Bone marrow (tissue), 2 donors: Measurements from ENCODE around the gene SEL1L3.

ENCODE experiments used
- DNase-seq, 2 donors: peaks; one replicate each; lab custom pipeline; 2025; lab: John Stamatoyannopoulos, UW

SEL1L3 gene

DNA sequence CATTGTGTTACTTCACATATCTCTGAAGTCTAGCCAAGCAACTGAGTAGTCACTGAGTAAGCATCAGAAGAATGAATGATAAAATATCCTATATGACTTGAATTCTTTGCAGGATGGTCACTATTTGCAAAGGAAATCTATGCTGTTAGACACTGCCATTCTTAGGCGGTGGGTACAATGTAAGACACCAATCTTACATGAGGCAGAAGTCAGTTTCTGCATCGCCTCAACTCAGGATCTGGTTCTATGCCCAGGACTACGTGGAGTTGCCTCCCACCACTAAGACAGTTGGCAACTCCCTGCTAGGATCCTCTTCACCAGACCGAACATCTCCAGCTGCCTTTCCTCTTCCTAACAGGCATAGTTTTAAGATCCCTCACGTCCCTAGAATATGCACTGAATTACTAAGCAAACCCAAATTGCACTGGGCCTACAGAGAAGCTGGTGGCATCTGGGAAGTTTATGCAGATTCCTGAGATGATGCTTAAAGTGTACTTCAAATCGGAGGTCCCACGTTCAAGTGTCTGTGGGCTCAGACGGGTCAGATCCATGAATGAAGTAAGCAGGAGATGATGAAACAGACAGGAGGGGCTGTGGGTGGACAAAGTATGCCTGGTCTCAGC, 45.6 kb downstream of the SEL1L3 start:
- no peak for DNase-seq

DNA sequence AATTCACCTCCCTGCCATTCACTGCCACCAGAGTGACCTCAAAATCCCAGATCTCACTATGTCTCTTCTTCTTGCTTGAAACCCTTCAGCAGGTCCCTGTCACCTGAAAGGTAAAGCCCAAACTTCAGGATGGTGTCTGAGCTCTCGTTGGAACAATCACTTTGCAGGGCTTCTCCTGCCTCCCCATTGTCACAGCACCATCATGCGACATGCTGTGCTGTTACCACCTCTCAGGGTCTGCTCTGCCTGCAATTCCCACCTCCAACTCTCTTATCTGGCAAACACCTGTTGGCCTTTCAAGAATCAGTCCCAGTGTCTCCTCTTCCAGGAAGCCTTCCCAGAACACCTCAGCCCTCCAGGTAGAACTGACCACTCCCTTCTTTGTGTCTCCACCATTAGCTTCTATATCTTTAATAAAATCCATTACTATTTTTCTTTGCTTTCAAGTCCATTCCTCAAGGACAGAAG, 46.2 kb downstream of the SEL1L3 start:
- no peak for DNase-seq

DNA sequence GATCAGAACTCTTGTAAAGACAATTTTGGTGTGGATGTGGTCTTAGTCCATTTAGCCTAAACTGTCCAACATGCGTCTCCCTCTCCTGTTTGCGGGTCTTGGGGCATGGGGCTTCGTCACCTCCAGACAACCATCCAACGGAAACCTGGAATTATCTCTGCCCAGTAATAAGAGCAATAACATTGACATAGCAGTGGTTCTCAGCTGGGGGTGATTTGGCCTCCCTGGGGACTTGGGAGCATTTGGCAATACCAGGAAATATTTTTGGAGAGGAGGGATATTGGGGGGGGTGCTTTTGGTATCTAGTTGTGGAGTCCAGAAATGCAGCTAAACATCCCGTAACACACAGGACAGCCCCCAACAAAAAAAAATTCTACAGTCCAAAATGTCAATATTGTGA, 47.2 kb downstream of the SEL1L3 start:
- no peak for DNase-seq

DNA sequence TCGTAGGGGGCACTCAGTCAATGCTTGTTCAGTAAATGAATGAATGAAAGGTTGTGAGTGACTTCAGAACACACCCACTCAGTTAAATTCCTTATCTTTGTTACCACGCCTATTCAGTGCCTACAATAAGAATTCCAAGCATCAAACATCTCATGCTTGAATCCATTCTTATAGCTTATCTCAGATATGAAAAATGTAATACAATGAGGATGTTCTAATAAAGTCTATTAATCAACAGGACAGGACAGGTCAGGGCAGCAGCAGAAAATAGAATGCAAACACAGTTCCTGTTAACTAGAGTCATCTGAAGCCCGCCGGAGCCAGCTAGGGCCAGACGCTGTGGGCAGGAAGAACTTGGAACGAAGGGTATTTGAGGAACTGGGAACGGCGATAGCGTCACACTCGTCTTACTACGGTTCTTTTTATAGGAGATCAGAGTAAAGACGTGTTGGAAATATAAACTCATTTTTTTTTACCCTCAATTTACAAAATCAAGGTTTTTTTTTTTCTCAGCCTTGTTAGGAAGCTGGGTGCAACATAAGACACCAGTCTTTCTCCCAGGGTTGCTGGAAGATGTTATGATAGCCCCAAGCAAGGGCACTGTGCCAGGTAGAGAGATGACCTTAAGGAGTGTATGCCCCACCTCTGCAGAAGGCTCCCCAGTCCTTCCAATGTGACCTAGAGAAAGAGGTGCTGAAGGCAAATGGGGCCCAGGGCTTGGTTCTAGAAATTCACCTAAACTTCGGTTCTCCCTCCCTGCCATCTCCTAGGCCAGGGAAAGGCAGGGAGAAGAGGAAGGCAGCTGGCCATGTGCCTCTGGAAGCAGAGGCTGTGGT, 48.3 kb downstream of the SEL1L3 start:
- no peak for DNase-seq

GRCh38 chr4:25813448-25814106, 49.2 kb downstream of the SEL1L3 start:
- DNase-seq: no peak

GRCh38 chr4:25811841-25812240, 50.9 kb downstream of the SEL1L3 start:
- no peak for DNase-seq

DNA sequence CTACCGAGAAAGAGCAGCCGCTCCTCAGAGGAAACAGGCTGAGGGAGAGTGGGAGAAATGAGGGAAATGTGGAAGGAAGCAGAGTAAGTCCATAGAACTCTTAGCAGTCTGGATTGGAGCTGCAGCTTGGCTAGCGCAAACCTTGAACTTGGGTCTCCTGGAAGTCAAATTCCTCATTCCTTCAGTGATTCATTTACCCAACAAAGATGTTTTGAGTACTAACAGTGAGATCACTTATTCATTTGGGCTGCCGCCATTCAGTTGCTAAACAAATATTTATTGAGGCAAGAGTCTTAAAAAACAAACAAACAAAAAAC, 51.5 kb downstream of the SEL1L3 start:
- DNase-seq: no peak

DNA sequence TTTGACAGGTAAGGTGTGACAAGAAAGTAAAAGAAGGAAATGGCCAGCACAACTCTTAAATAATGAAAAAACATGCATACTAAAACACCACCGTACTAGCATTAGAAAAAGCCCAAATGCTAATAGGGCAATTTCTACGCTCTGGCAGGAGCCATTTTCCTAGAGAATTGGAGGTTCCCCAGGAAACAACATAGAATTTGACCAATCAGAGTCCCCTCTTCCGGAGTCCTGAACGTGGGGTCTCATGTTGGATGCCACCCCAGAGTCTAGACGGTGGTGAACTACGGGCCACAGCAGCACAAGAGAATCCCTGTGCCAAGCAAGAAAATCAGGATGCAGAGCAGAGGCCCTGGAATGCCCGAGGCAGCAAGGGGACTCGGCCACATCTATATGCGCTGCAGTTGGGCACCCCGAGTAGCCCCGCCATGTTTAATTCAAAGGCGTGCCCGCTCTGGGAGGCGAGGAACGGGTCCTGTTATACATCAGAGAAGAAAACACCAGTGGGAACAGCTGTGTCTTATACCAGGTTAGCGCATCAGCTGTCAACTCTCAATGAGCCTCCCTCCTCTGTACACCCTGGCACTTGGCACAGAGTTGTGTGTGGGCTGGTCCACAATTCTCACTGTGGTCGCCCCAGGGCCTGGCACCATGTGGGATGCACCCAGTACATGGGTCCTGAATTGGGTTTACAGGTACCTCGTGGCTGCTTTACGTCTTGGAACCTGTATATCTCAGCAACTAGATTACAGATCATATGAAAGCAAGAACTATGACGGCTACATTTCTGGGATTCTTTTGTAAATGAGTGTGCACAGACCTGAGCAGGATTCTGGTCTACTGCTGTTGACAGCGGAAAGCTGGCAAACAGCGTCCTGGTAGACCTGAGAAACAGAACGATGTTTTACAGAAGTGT, 52.1 kb downstream of the SEL1L3 start:
- no peak for DNase-seq

DNA sequence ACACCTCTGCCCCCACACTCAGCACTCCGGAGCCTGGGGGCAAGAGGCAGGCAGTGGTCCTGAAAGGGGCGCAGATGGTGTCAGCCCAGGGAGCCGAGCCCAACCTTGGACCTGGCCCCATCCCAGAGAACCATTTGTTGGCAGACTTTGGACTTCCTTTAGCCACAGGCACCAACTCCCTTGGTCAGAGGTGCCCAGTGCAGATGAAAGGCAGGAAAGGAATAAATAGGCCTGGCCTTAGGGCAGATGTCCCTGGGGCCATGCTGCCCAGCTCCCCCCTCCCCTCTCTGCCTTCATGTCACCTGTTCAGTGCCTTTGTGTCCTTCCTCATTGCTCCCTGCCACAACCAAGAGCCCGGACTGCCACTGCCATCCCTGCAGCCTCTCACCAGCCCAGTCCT, 52.8 kb downstream of the SEL1L3 start:
- no peak for DNase-seq

- no peak for DNase-seq
Observed at GRCh38 chr4:25807102-25807728, 55.6 kb downstream of the SEL1L3 start.

GRCh38 chr4:25805255-25805860, 57.4 kb downstream of the SEL1L3 start:
- DNase-seq: no peak

DNA sequence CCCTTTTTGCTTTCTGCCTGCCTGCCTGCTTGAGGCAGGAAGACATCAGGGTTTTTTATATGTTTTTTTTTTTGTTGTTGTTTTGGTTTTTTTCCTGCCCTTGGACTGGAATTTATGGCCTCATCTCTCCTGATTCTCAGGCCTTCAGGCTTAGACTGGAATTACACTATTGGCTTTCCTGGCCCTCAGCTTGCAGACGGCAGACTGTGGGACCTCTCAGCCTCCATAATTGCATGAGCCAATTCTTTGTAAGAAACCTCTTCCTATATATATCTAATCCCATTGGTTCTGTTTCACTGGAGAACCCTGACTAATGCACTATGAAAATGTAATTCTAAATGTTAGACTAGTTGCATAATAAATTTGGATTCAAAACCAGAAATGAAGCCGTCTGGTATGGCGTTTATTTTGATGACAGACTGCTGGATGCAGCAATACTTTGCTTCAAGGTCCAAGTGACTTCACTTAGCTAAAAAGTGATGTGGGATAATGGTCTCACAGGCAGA, 59.0 kb downstream of the SEL1L3 start:
- DNase-seq: no peak

GRCh38 chr4:25801594-25801993, 61.2 kb downstream of the SEL1L3 start:
- DNase-seq: no peak

DNA sequence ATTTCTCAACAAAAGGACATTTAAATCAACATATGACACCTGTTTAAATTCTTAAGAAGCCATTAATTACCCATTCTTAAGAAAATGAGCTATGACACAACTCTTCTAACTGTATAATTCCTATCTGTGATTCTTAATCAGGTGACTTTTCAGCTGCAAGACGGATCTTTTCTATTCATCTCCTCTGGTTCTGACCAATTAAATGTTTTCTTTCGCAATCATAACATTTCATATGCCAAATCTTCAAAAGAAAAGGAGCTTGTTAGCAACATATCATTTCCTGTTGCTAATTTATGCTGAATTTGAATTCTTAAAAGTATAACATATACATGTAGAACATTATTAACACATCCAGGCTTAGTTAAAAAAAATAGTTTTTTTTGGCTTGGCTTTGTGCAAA, 62.5 kb downstream of the SEL1L3 start:
- no peak for DNase-seq

DNA sequence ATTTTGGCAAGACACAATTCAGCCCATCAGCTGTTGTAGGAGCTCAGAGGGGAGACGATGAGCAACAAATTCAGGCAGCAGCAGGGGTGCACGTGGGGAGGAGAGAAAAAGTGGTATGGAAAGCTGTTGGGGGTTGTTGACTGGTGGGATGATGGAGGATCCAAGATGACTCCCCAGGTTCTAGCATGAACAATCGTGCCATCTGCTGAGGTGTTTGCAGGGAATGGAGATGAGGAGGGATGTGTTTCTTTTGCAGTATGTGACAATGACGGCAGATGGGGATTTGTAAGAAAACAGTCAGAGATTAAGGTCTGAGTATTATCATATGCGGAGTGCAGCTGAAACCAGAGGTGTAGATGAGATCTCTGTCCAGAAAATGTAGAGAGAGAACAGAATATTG, 63.3 kb downstream of the SEL1L3 start:
- DNase-seq: no peak

DNA sequence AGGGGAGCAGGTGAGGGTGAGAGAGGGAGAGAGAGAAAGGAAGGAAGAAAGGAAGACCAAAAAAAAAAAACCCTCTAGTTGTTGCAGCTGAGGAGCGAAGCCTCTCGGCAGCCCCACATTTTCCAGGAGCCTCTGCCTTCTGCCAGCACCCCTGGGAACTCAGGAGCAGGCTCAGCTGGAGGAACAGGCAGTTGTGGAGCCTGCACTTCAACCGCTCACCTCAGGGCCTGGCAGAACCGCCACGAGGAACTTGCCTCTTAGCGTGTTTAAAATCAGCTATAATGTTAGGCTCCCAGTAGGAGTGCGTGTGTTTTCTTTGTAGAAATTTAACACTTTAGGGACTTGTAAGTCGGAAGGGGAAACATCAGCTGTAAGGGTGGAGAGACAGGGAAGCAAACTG, 65.7 kb downstream of the SEL1L3 start:
- no peak for DNase-seq

DNA sequence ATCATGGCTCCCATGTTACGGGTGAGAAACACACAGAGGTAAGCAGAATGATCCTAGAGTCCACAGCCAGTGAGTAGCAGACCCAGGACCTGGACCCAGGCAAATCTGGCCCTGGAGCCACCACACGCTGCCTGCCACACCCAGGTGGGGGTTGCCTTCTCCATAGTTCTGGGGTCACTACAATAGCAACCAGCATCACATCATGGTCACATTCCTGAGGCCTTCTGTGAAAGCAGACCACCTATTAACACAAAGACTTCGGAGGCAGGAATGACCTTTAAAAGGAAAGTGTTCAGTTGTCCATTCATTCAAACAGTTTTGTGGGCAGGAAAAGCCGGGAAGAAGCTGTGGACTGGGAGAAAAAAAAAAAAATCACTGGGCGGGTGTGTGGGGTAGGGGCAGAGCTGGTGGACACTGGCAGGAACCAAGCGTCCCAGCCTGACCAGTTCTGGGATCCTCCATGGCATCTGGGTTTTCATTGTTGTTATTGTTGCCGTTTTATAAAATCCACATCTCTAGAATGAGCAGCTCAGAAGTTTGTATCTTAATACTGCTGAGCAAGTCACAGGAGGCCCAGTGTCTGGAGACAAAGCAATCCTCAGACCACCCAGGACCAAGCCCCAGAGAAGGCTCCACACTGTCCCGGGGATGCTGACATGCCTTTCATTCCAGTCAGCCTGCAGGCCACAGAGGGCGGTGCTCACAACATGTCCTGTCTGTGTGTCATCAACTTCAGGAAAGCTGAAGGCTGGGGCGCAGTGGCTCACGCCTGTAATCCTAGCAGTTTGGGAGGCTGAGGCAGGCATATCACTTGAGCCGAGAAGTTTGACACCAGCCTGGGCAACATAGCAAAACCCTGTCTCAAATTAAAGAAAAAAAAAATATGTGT, 67.0 kb downstream of the SEL1L3 start:
- DNase-seq: no peak

DNA sequence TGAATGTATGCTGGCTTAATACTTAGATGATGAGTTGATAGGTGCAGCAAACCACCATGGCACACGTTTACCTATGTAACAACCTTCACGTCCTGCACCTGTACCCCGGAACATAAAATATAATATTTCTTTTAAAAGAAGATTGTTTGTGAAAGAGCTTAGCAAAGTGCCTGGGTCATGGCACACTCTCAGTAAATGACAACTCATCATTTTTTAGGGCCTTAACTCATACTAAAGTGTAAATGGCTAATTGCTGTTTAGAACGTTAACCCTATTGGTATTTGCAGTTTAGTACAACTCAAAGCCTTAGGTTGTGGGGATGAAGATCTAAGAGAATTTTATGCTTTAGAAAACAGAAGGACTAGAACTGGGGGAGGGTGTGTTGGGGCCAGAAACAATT, 67.7 kb downstream of the SEL1L3 start:
- no peak for DNase-seq

DNA sequence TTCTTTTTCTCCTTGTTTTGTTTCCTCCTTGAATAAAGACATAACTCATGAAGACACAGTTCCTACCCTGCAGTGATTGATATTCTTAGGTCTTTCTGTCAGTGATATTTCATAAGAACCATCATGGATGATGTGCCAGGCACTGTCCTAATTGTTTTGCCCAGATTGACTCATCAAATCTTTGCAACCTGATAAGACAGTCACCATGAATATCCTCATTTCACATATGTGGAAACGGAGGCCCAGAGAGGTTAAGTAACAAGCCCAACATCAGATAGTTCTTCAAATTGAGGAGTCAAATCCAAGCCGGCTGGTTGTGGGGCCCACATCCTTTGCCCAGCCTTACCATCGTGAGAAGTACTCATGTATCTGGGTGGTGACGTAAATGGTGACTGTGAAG, 69.9 kb downstream of the SEL1L3 start:
- DNase-seq: no peak

DNA sequence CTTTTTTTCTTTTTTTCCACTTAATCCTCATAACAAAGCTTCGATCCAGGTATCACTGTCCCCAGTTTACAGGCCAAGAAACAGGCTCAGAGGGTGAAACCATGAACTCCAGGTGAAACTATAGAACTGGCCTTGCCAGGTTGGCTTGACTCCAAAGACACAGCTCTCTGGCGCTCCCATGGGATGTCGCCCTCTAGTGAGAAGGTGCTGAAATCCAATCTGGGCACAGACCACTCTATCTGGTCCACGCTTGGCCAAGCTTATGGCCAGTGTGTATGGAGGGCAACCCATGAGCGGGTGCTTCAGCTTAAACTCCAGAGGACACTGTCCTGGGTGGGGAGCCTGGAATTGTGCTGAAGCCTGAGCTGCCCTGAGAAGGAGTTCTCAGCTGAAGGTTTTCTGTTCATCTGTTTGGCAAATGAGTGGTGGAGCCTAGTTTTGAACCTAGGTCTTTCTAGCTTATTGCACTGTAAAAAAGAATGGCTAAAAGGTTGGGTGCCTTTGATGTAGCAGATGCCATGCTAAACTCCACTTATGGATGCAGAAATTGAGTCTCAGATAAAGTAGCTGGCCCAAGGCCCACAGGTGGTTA, 70.5 kb downstream of the SEL1L3 start:
- DNase-seq: no peak
